Sigmoid colon (tissue), 7 donors: ENCODE measurements around the gene CHTOP. TPM values are rescaled to one million over a fixed set of nuclear protein-coding genes. Genes with fewer than 3 reads are reported as not detected.
A peak's percentile ranks its signal among the peaks of the same experiment; 100 is the strongest.

Experiments
- DNase-seq: peaks from one replicate; pipeline ENCODE4 v3.0.0-alpha.2; 2019
- H3K27ac ChIP-seq, 4 donors: fragments of 200-600 bp; sonication (generic); one replicate each; pipeline ENCODE4 v1.5.1; 2016 to 2019; ENCODE audit warnings: mild to moderate bottlenecking in 1 of 4
- H3K27me3 ChIP-seq, 3 donors: fragments of 200-600 bp; sonication (generic); one replicate each; pipeline ENCODE4 v1.5.1; 2019; ENCODE audit warnings: mild to moderate bottlenecking in 1 of 3
- H3K36me3 ChIP-seq, 4 donors: fragments of 200-600 bp; sonication (generic); one replicate each; pipeline ENCODE4 v1.5.1; 2016 to 2019
- H3K4me1 ChIP-seq, 4 donors: fragments of 200-600 bp; sonication (generic); one replicate each; pipeline ENCODE4 v1.5.1; 2017 to 2019
- H3K4me3 ChIP-seq, 4 donors: fragments of 200-600 bp; sonication (generic); one replicate each; pipeline ENCODE4 v1.5.1; 2017 to 2019; ENCODE audit warnings: mild to moderate bottlenecking in 2 of 4, moderate library complexity in 1 of 4
- H3K9me3 ChIP-seq, 4 donors: fragments of 200-600 bp in 3 of 4; sonication (generic) in 3 of 4; one replicate each; pipeline versions ENCODE4 v1.5.1 to v1.6.1; 2013 to 2019
- CTCF ChIP-seq, 4 experiments: fragments of 450-650 bp in 3 of 4; fragments of 200-600 bp in 1 of 4; IDR thresholded peaks; one replicate each; pipeline ENCODE4 v1.5.1; 2016 to 2019; ENCODE audit warnings: antibody characterized with exemption in 4 of 4, mild to moderate bottlenecking in 3 of 4, moderate library complexity in 2 of 4
- EP300 ChIP-seq, 4 donors: sonication (generic); formaldehyde crosslinking; IDR thresholded peaks; one replicate each; pipeline ENCODE4 v1.6.1; 2017; ENCODE audit warnings: antibody characterized with exemption in 4 of 4
- POLR2A ChIP-seq, 2 donors: fragments of 450-650 bp; IDR thresholded peaks; one replicate each; pipeline ENCODE4 v1.6.1; 2016; ENCODE audit warnings: antibody characterized with exemption in 2 of 2, mild to moderate bottlenecking in 2 of 2, moderate library complexity in 2 of 2
- POLR2AphosphoS5 ChIP-seq, 4 donors: sonication (generic); formaldehyde crosslinking; IDR thresholded peaks; one replicate each; pipeline ENCODE4 v1.6.1; 2017; ENCODE audit warnings: antibody characterized with exemption in 4 of 4
- WGBS, 2 donors: extraction: QIAGEN DNeasy Blood & Tissue Kit; methylation state at CpG; one replicate each; pipeline ENCODE4 v1.1.7; 2013; 5-methylcytosine and 5-hydroxymethylcytosine counted together
- intact Hi-C: fragments of 100-400 bp; cut with DNase I; formaldehyde crosslinking; loops from one replicate; pipeline ENCODE4 v1.15.1; 2023
- polyA plus RNA-seq, 3 donors: library from polyadenylated mRNA; stranded (reverse); fragments of 200-250 nt; gene quantifications; one replicate each; pipeline ENCODE4 v1.2.3, GENCODE V29; 2013
- total RNA-seq, 4 donors: library from RNA; depleted of rRNA; stranded (reverse); fragments of >200 nt; gene quantifications; one replicate each; pipeline ENCODE4 v1.1.0, GENCODE V29; 2016
- donor health status: healthy with polysubstance abuse.
- donor health status: Bipolar disorder and iron deficiency.
- donor health status: healthy.

Gene CHTOP
- total and polyA plus RNA-seq, 7 donors, result 35.4 to 65.4 (median 49.3) TPM

DNA sequence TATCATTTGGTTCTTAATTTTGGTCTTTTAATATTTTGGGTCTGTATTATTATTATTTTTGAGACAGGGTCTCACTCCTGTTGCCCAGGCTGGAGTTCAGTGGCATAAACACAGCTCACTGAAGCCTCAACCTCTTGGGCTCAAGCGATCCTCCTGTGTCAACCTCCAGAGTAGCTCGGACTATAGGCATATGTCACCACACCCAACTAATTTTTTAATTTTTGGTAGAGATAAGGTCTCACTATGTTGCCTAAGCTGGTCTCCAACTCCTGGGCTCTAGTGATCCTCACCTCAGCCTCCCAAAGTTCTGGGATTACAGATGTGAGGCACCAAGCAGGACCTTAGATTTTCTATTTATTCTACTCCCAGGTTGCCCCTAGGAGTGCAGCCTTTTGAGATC lies 39.6 kb downstream of the CHTOP start:
- 94 to 95% methylated on average over 2 of the region's 2 CpGs for WGBS, 2 donors
- intact Hi-C loops, result no loop called here
- H3K36me3 ChIP-seq, result peaks cover 0 to 7% (median 5%) of the 10 kb centered on the region in 4 donors
- peaks cover 0 to 32% (median 26%) of the 10 kb centered on the region in 4 donors for H3K4me1 ChIP-seq
- DNase-seq, result no peak
- H3K27ac ChIP-seq, result no peak overlapping the region
- no peak overlapping the region for H3K4me3 ChIP-seq
- peaks cover 0 to 22% (median 7%) of the 10 kb centered on the region in 3 donors for H3K27me3 ChIP-seq
- no peak for TF ChIP-seq POLR2A (IDR thresholded peaks at IDR 0.05)
- TF ChIP-seq CTCF (IDR thresholded peaks at IDR 0.05), result no peak
- no peak for TF ChIP-seq EP300 (IDR thresholded peaks at IDR 0.05)
- TF ChIP-seq POLR2AphosphoS5 (IDR thresholded peaks at IDR 0.05), result no peak
- no peaks in the 10 kb centered on the region for H3K9me3 ChIP-seq

DNA sequence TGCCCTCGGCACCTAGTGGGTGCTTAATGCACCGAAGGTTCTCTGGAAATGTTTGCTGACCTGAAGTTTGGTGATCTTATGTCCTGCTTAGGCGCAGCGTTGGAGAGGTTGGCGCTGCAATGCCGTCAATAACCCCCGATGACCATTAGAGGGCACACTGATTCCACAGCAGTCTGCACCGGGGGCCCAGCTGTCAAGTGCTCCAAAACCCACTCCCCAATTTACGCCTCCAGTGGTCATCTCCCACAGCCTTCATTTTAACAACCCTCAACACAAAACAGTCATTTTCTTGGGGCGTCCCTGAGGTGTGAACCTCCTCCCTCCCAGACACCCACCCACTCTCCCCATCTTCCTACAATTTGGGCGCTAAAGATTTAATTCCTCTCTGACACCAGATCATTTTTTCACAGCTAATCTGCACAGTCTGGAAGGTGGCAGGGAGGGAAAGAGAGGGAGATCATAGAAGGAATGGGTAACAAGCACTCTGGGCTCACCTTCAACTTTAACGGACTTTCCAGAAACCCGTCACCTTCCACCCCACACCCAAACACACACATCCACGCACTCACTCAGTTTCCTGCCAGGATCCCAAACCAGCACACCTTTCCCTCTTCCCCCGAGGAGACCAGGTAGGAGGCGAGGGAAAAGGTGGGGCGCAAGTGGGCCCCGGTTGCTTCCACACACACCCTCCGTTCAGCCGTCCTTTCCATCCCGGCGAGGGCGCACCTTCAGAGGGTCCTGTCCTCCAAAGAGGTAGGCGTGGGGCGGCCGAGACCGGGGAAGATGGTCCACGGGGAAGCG lies 44.1 kb downstream of the CHTOP start:
- Histone ChIP-seq H3K4me3 (peak overlapping the region; percentile 37 to 57 (median 49)), H3K9me3 (no peaks in the 10 kb centered on the region), H3K27me3 (peaks cover 0 to 57% (median 30%) of the 10 kb centered on the region in 3 donors), H3K36me3 (no peaks in the 10 kb centered on the region), H3K27ac (peak overlapping the region; percentile 22 to 76 (median 49)), H3K4me1 (peaks cover 0 to 29% (median 26%) of the 10 kb centered on the region in 4 donors)
- TF ChIP-seq POLR2AphosphoS5 (IDR thresholded peaks at IDR 0.05), result no peak
- peak; percentile 80 to 94 (median 83) for TF ChIP-seq CTCF (IDR thresholded peaks at IDR 0.05)
- WGBS, 2 donors, result 3 to 5% methylated on average over 29 of the region's 29 CpGs
- DNase-seq, result no peak
- intact Hi-C loops, result loop anchor here (1.0 to 2.0 kb wide), 3 partner anchors 71 to 309 kb away; partner anchors contain the start of genes RAB13 and SLC27A3

GRCh38 chr1:153678519-153679336 lies 44.9 kb downstream of the CHTOP start, which contains the start of gene NPR1:
TSS of gene NPR1 (plus strand) at chr1:153678688. CDS start at chr1:153679109, 421 bp downstream.
- H3K4me3 ChIP-seq, result peak within 1 kb of the TSS; percentile 37 to 57 (median 49)

More at GRCh38 chr1:153678519-153679336, 44.9 kb downstream of the CHTOP start, which contains the start of gene NPR1:
- peak; percentile 91 for DNase-seq
- H3K27me3 ChIP-seq, result peaks cover 0 to 57% (median 30%) of the 10 kb centered on the region in 3 donors
- H3K36me3 ChIP-seq, result no peaks in the 10 kb centered on the region
- H3K4me1 ChIP-seq, result peaks cover 0 to 29% (median 26%) of the 10 kb centered on the region in 4 donors
- TF ChIP-seq CTCF (IDR thresholded peaks at IDR 0.05), result no peak
- peak in 3 of 4 donors; percentile 26 to 43 (median 42) for TF ChIP-seq POLR2AphosphoS5 (IDR thresholded peaks at IDR 0.05)
- intact Hi-C loops, result no loop called here
- WGBS, 2 donors, result 1% methylated on average over 78 of the region's 78 CpGs
- H3K27ac ChIP-seq, result peak within 1 kb of the TSS; percentile 22 to 76 (median 49)
- H3K9me3 ChIP-seq, result no peaks in the 10 kb centered on the region
